Measurements from ENCODE around the gene PALM2AKAP2.
A peak's percentile ranks its signal among the peaks of the same experiment; 100 is the strongest.

The PALM2AKAP2 gene

GRCh38 chr9:109779711-109780452 lies at the start of gene PALM2AKAP2:
TSS of gene PALM2AKAP2 (plus strand) at chr9:109780198. CDS start at chr9:109780489, 291 bp downstream.
- no peak for DNase-seq

GRCh38 chr9:109730228-109730627 lies 49.8 kb upstream of the PALM2AKAP2 start:
- DNase-seq, result peak; percentile 35

GRCh38 chr9:109733690-109734089 lies 46.3 kb upstream of the PALM2AKAP2 start:
- DNase-seq, result no peak

- DNase-seq, result no peak
These were observed 45.2 kb upstream of the PALM2AKAP2 start for GRCh38 chr9:109734814-109735213.

- no peak for DNase-seq
These were observed 44.2 kb upstream of the PALM2AKAP2 start for GRCh38 chr9:109735801-109736200.

- DNase-seq, result no peak
These were observed 42.7 kb upstream of the PALM2AKAP2 start for GRCh38 chr9:109737295-109737694.

GRCh38 chr9:109739760-109740159 lies 40.2 kb upstream of the PALM2AKAP2 start:
- DNase-seq, result no peak

- DNase-seq, result no peak
These were observed 37.1 kb upstream of the PALM2AKAP2 start for GRCh38 chr9:109742776-109743348.

GRCh38 chr9:109743696-109744095 lies 36.3 kb upstream of the PALM2AKAP2 start:
- DNase-seq, result no peak

- DNase-seq, result peak; percentile 81
These were observed 34.4 kb upstream of the PALM2AKAP2 start for GRCh38 chr9:109745335-109746283.

GRCh38 chr9:109751253-109751652 lies 28.7 kb upstream of the PALM2AKAP2 start:
- peak; percentile 4 for DNase-seq

- DNase-seq, result no peak
These were observed 26.7 kb upstream of the PALM2AKAP2 start for GRCh38 chr9:109753308-109753707.

- no peak for DNase-seq
These were observed 25.0 kb upstream of the PALM2AKAP2 start for GRCh38 chr9:109755040-109755439.

- no peak for DNase-seq
These were observed 20.4 kb upstream of the PALM2AKAP2 start for GRCh38 chr9:109759589-109759988.

- DNase-seq, result no peak
These were observed 14.7 kb upstream of the PALM2AKAP2 start for GRCh38 chr9:109765278-109765677.

- no peak for DNase-seq
These were observed 14.2 kb upstream of the PALM2AKAP2 start for GRCh38 chr9:109765830-109766229.

GRCh38 chr9:109766351-109766750 lies 13.6 kb upstream of the PALM2AKAP2 start:
- no peak for DNase-seq

GRCh38 chr9:109767404-109767803 lies 12.6 kb upstream of the PALM2AKAP2 start:
- no peak for DNase-seq

GRCh38 chr9:109767814-109768213 lies 12.2 kb upstream of the PALM2AKAP2 start:
- no peak for DNase-seq

GRCh38 chr9:109769250-109769649 lies 10.7 kb upstream of the PALM2AKAP2 start:
- DNase-seq, result no peak

- DNase-seq, result no peak
These were observed 9.9 kb upstream of the PALM2AKAP2 start for GRCh38 chr9:109770101-109770500.

GRCh38 chr9:109771087-109771486 lies 8.9 kb upstream of the PALM2AKAP2 start:
- DNase-seq, result no peak

- peak; percentile 17 for DNase-seq
These were observed 8.0 kb upstream of the PALM2AKAP2 start for GRCh38 chr9:109771796-109772531.
